Hepatocyte (in vitro differentiated cells): ENCODE measurements around the gene DOP1A. TPM values are rescaled to one million over a fixed set of nuclear protein-coding genes. Genes with fewer than 3 reads are reported as not detected.
"Not testable (repeated sequence)": the region's sequence is repeated elsewhere in the genome, so short reads cannot be mapped to it uniquely, and the experiment has no call there.

Experiments used
- DNase-seq: peaks from one replicate; pipeline ENCODE4 v3.0.0-alpha.2; 2016; ENCODE audit warnings: low spot score
- H2AFZ ChIP-seq: fragments of 200-600 bp; sonication (generic); 2 replicates; pipeline ENCODE4 v1.6.0; 2016; ENCODE audit warnings: antibody characterized with exemption, mild to moderate bottlenecking
- H3K27ac ChIP-seq: fragments of 200-600 bp; sonication (generic); 2 replicates; pipeline ENCODE4 v1.5.1; 2016; ENCODE audit warnings: mild to moderate bottlenecking
- H3K27me3 ChIP-seq: fragments of 200-600 bp; sonication (generic); 2 replicates; pipeline ENCODE4 v1.6.1; 2016
- H3K36me3 ChIP-seq: fragments of 200-600 bp; sonication (generic); replicated peaks from 2 replicates; pipeline ENCODE4 v1.5.1; 2016; ENCODE audit warnings: low read depth; ENCODE audit not compliant: insufficient read depth
- H3K4me1 ChIP-seq: fragments of 200-600 bp; sonication (generic); 2 replicates; pipeline ENCODE4 v1.5.1; 2016; ENCODE audit warnings: mild to moderate bottlenecking, moderate library complexity; ENCODE audit not compliant: insufficient read depth
- H3K4me2 ChIP-seq: fragments of 200-600 bp; sonication (generic); 2 replicates; pipeline ENCODE4 v1.6.0; 2016
- H3K4me3 ChIP-seq: fragments of 200-600 bp; sonication (generic); 2 replicates; pipeline ENCODE4 v1.5.1; 2016; ENCODE audit warnings: mild to moderate bottlenecking
- H3K79me2 ChIP-seq: fragments of 200-600 bp; sonication (generic); 2 replicates; pipeline ENCODE4 v1.6.0; 2017; ENCODE audit warnings: mild to moderate bottlenecking
- H3K9me2 ChIP-seq: fragments of 200-600 bp; sonication (generic); replicated peaks from 2 replicates; pipeline ENCODE4 v1.6.0; 2017; ENCODE audit warnings: mild to moderate bottlenecking; ENCODE audit not compliant: insufficient read depth
- H3K9me3 ChIP-seq: fragments of 200-600 bp; sonication (generic); 2 replicates; pipeline ENCODE4 v1.5.1; 2016; ENCODE audit warnings: low read depth, mild to moderate bottlenecking
- H4K20me1 ChIP-seq: fragments of 200-600 bp; sonication (generic); 2 replicates; pipeline ENCODE4 v1.6.0; 2016; ENCODE audit warnings: mild to moderate bottlenecking; ENCODE audit not compliant: insufficient read depth, poor library complexity, severe bottlenecking
- CTCF ChIP-seq: fragments of 200-600 bp; sonication (generic); IDR thresholded peaks from 2 replicates; pipeline ENCODE4 v1.5.1; 2016; ENCODE audit warnings: antibody characterized with exemption, mild to moderate bottlenecking; ENCODE audit not compliant: poor library complexity
- EZH2 ChIP-seq: fragments of 200-600 bp; sonication (generic); IDR thresholded peaks from 2 replicates; pipeline ENCODE4 v1.6.1; 2016; ENCODE audit warnings: antibody characterized with exemption, mild to moderate bottlenecking, borderline replicate concordance
- EZH2phosphoT487 ChIP-seq: fragments of 200-600 bp; sonication (generic); IDR thresholded peaks from one replicate; pipeline ENCODE4 v1.6.1; 2018; ENCODE audit warnings: antibody characterized with exemption, mild to moderate bottlenecking, low read depth, moderate library complexity; ENCODE audit not compliant: unreplicated experiment, severe bottlenecking
- WGBS: methylation state at CpG from one replicate; pipeline ENCODE4 v1.1.6; 2016; ENCODE audit warnings: low lambda C conversion rate; ENCODE audit errors: missing lambda C conversion rate; 5-methylcytosine and 5-hydroxymethylcytosine counted together
- polyA plus RNA-seq: library from polyadenylated mRNA; unstranded; fragments of >200 nt; fragmentation: Nextera tagmentation; extraction: Ambion mirVana; gene quantifications from 2 replicates; pipeline ENCODE4 v1.2.1, GENCODE V29; 2016
- total RNA-seq: library from RNA; depleted of rRNA; stranded (reverse); fragments of >200 nt; gene quantifications from 2 replicates; pipeline ENCODE4 v1.2.3, GENCODE V29; 2014

The DOP1A gene
- total and polyA plus RNA-seq, 2 experiments from 2014 or later: 3.6 to 34.5 TPM

GRCh38 chr6:83190626-83191025, 123.2 kb downstream of the DOP1A start:
- WGBS: 49% methylated on average over 6 of the region's 6 CpGs
- Histone ChIP-seq H3K27ac (peak overlapping the region; percentile 79), H3K9me2 (no peaks in the 10 kb centered on the region), H4K20me1 (peaks cover 18% of the 10 kb centered on the region), H3K36me3 (no peaks in the 10 kb centered on the region), H3K9me3 (no peaks in the 10 kb centered on the region), H3K27me3 (no peaks in the 10 kb centered on the region), H3K4me3 (no peak overlapping the region), H2AFZ (no peak overlapping the region), H3K79me2 (peaks cover 73% of the 10 kb centered on the region), H3K4me2 (peak overlapping the region; percentile 98), H3K4me1 (peaks cover 23% of the 10 kb centered on the region)
- DNase-seq: peak; percentile 54
- TF ChIP-seq EZH2phosphoT487: no peak
- TF ChIP-seq EZH2: no peak
- no peak for TF ChIP-seq CTCF

GRCh38 chr6:83191974-83192373, 124.5 kb downstream of the DOP1A start:
- Histone ChIP-seq H3K79me2 (peaks cover 63% of the 10 kb centered on the region), H3K27ac (peak overlapping the region; percentile 97), H4K20me1 (peaks cover 18% of the 10 kb centered on the region)

GRCh38 chr6:83192456-83192855, 125.0 kb downstream of the DOP1A start:
- Histone ChIP-seq H3K4me3 (peak overlapping the region; percentile 89), H3K79me2 (peaks cover 58% of the 10 kb centered on the region), H3K9me2 (no peaks in the 10 kb centered on the region), H3K27ac (peak overlapping the region; percentile 97), H2AFZ (peak overlapping the region; percentile 97), H3K9me3 (no peaks in the 10 kb centered on the region), H3K4me2 (peak overlapping the region; percentile 98), H3K36me3 (no peaks in the 10 kb centered on the region), H3K4me1 (peaks cover 23% of the 10 kb centered on the region), H3K27me3 (no peaks in the 10 kb centered on the region), H4K20me1 (peaks cover 14% of the 10 kb centered on the region)
- 0% methylated on average over 4 of the region's 4 CpGs for WGBS
- no peak for TF ChIP-seq CTCF
- no peak for TF ChIP-seq EZH2phosphoT487
- no peak for TF ChIP-seq EZH2
- no peak for DNase-seq

More at GRCh38 chr6:83191974-83192373, 124.5 kb downstream of the DOP1A start:
- not testable (repeated sequence) for H3K9me3 ChIP-seq, H3K27me3 ChIP-seq, H3K9me2 ChIP-seq, H3K36me3 ChIP-seq, H2AFZ ChIP-seq, DNase-seq
- Histone ChIP-seq H3K4me3 (peak overlapping the region; percentile 89), H3K4me2 (peak overlapping the region; percentile 98), H3K4me1 (peaks cover 23% of the 10 kb centered on the region)
- 89% methylated on average over 18 of the region's 18 CpGs for WGBS

- WGBS: under 1% methylated on average over 85 of the region's 88 CpGs
- TF ChIP-seq EZH2 (no peak), EZH2phosphoT487 (no peak)
- Histone ChIP-seq H3K27ac (peak within 1 kb of the TSS; percentile 97), H3K4me3 (peak within 1 kb of the TSS; percentile 89), H4K20me1 (peaks cover 14% of the 10 kb centered on the region), H3K9me2 (no peaks in the 10 kb centered on the region), H3K79me2 (peaks cover 52% of the 10 kb centered on the region), H3K36me3 (no peaks in the 10 kb centered on the region), H3K9me3 (no peaks in the 10 kb centered on the region), H3K27me3 (no peaks in the 10 kb centered on the region), H3K4me1 (peaks cover 23% of the 10 kb centered on the region), H3K4me2 (peak within 1 kb of the TSS; percentile 98), H2AFZ (peak within 1 kb of the TSS; percentile 97)
- peak; percentile 96 for DNase-seq
Measured at GRCh38 chr6:83192871-83193746, 125.6 kb downstream of the DOP1A start, which contains the start of the genes PGM3 and RWDD2A. Gene PGM3 (minus strand): TSS chr6:83193265. CDS start chr6:83191012, 2,253 bp downstream. Gene RWDD2A (plus strand): TSS chr6:83193357. CDS start chr6:83194452, 1,095 bp downstream.
